Measurements from ENCODE around the gene EMILIN1. TPM values are rescaled to one million over a fixed set of nuclear protein-coding genes. Genes with fewer than 3 reads are reported as not detected.

Gene EMILIN1
- total RNA-seq, 1 donor: 81.3 TPM

DNA sequence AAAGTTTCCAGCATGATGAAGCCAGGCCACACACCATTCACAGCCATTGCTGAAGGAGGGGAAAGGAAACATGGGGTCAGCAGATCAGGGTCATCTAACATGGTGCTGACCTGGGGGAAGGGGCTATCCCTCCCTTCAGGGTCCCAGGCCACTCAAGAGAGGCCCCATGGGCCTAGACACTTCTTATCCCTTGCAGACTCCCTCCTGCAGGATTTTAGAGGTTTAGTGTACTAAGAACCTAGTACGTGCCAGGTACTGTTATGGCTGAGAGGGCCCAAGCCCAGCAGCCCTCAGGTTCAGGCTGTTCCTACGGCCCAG is 17.0 kb downstream of the EMILIN1 start:
- no peak overlapping the region for H3K4me3 ChIP-seq (ENCODE audit: low read depth, low read length)
- TF ChIP-seq, protein P1, sequence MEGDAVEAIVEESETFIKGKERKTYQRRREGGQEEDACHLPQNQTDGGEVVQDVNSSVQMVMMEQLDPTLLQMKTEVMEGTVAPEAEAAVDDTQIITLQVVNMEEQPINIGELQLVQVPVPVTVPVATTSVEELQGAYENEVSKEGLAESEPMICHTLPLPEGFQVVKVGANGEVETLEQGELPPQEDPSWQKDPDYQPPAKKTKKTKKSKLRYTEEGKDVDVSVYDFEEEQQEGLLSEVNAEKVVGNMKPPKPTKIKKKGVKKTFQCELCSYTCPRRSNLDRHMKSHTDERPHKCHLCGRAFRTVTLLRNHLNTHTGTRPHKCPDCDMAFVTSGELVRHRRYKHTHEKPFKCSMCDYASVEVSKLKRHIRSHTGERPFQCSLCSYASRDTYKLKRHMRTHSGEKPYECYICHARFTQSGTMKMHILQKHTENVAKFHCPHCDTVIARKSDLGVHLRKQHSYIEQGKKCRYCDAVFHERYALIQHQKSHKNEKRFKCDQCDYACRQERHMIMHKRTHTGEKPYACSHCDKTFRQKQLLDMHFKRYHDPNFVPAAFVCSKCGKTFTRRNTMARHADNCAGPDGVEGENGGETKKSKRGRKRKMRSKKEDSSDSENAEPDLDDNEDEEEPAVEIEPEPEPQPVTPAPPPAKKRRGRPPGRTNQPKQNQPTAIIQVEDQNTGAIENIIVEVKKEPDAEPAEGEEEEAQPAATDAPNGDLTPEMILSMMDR (IDR thresholded peaks at IDR 0.05; ENCODE audit: insufficient read depth, low read length): no peak
- DNase-seq (ENCODE audit: low read depth): no peak

DNA sequence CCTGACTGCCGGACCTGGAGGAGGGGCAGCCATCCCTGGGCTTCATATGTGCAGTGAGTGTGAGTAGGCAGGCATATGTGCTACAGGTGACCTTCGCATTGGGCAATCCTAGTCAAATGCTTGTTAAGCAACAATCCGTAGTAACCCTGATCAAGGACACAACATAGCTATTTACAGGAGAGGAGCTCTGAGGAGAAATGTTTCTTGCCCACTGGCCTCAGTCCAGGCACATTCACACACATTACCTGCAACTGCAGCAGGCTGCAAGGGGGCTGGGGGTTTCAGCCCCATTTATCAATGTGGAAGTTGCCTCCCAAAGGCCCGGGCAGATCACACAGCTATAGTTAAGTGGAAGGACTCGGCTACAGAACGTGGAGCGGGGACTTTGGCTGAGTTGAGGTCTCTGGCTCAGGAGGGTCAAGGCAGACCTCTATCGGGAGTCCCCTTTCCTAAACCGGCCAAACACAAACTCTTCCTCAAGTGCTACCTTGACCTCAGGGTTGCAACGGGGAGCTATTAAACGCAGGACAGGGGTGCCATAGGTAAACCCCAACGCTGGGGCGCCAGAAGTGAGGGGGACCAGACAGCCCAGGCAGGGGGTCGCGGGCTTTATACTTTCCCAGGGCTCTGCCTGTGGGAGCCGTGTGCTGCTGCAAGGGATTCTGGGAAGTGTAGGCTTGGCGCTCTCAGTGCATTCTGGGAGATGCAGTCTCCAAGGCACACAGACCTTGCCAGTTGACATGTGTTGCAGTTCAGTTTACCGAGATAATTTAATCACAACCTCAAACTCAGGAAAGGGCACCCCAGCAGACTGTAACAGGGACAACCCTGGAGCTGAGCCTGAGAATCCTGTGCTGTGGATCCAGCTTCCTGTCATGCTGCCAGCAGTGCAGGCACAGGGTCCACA is 17.6 kb downstream of the EMILIN1 start:
- no peak overlapping the region for H3K4me3 ChIP-seq (ENCODE audit: low read depth, low read length)
- peak; percentile 64 for DNase-seq (ENCODE audit: low read depth)
- TF ChIP-seq, protein P1 (IDR thresholded peaks at IDR 0.05; ENCODE audit: insufficient read depth, low read length): no peak

DNA sequence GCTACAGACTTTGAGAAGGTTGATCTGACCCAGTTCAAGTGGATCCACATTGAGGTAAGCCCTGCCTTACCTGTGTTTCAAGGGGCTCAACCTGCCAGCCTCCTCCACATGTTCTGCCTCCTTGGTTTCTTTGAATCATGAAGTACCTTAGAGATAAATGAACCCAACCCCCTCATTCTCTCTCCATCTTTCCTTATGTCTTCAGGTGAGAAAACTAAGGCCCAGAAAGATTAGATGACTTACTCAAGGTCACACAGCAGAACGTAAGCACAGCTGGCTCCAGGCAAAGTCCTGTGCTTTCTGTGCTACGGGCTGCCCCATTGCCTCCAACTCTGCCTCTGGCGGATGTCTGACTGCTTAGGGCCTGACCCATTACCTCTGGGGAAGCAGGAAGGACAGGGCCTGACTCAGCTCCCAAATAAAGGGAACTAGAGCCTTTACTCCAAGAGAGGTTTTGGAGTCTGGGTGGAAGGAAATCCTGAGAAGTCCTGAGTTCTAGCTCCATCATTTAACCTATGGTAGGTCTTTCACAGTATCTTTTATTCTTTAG is 18.4 kb downstream of the EMILIN1 start:
- no peak for DNase-seq (ENCODE audit: low read depth)
- TF ChIP-seq, protein P1 (IDR thresholded peaks at IDR 0.05; ENCODE audit: insufficient read depth, low read length): no peak
- H3K4me3 ChIP-seq (ENCODE audit: low read depth, low read length): no peak overlapping the region

DNA sequence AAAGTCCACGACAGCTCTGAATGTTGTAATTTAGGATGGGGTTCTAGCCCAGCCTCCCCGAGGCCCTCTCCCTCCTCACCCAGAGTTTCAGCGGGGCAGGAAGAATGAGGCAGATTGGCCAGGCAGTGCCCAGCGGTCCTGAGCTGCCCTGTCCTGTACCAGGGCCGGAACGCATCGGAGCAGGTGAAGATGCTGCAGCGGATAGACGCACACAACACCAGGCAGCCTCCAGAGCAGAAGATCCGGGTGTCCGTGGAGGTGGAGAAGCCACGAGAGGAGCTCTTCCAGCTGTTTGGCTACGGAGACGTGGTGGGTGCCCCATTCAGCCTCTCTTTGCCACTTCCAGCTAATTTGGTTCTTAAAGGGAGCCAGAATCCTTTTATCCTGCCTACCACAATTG is 18.9 kb downstream of the EMILIN1 start:
- DNase-seq (ENCODE audit: low read depth): no peak
- TF ChIP-seq, protein P1 (IDR thresholded peaks at IDR 0.05; ENCODE audit: insufficient read depth, low read length): no peak
- H3K4me3 ChIP-seq (ENCODE audit: low read depth, low read length): no peak overlapping the region

DNA sequence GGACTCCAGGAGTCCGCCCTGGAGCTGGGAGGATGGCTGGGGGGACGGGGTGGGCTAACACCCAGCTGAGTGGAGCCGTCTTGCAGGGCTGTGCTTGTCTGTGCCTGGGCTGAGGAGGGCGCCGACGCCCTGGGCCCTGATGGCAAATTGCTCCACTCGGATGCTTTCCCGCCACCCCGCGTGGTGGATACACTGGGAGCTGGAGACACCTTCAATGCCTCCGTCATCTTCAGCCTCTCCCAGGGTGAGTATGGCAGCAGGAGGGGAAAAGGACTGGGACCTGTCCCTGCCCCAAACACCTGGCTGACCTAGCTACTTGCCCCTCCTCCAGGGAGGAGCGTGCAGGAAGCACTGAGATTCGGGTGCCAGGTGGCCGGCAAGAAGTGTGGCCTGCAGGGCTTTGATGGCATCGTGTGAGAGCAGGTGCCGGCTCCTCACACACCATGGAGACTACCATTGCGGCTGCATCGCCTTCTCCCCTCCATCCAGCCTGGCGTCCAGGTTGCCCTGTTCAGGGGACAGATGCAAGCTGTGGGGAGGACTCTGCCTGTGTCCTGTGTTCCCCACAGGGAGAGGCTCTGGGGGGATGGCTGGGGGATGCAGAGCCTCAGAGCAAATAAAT is 21.0 kb downstream of the EMILIN1 start:
- TF ChIP-seq, protein P1 (IDR thresholded peaks at IDR 0.05; ENCODE audit: insufficient read depth, low read length): no peak
- no peak for DNase-seq (ENCODE audit: low read depth)
- no peak overlapping the region for H3K4me3 ChIP-seq (ENCODE audit: low read depth, low read length)

DNA sequence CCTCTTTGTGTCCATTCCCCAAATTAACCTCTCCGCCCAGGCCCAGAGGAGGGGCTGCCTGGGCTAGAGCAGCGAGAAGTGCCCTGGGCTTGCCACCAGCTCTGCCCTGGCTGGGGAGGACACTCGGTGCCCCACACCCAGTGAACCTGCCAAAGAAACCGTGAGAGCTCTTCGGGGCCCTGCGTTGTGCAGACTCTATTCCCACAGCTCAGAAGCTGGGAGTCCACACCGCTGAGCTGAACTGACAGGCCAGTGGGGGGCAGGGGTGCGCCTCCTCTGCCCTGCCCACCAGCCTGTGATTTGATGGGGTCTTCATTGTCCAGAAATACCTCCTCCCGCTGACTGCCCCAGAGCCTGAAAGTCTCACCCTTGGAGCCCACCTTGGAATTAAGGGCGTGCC is 21.6 kb downstream of the EMILIN1 start:
- no peak overlapping the region for H3K4me3 ChIP-seq (ENCODE audit: low read depth, low read length)
- DNase-seq (ENCODE audit: low read depth): no peak
- TF ChIP-seq, protein P1 (IDR thresholded peaks at IDR 0.05; ENCODE audit: insufficient read depth, low read length): no peak

Data from fibroblast of the aortic adventitia (primary cell).